ENCODE results near the gene LMAN1L. TPM values are rescaled to one million over a fixed set of nuclear protein-coding genes. Genes with fewer than 3 reads are reported as not detected.

Gene LMAN1L
- total and polyA plus RNA-seq, 4 donors: 0.08 TPM; not detected in 3

DNA sequence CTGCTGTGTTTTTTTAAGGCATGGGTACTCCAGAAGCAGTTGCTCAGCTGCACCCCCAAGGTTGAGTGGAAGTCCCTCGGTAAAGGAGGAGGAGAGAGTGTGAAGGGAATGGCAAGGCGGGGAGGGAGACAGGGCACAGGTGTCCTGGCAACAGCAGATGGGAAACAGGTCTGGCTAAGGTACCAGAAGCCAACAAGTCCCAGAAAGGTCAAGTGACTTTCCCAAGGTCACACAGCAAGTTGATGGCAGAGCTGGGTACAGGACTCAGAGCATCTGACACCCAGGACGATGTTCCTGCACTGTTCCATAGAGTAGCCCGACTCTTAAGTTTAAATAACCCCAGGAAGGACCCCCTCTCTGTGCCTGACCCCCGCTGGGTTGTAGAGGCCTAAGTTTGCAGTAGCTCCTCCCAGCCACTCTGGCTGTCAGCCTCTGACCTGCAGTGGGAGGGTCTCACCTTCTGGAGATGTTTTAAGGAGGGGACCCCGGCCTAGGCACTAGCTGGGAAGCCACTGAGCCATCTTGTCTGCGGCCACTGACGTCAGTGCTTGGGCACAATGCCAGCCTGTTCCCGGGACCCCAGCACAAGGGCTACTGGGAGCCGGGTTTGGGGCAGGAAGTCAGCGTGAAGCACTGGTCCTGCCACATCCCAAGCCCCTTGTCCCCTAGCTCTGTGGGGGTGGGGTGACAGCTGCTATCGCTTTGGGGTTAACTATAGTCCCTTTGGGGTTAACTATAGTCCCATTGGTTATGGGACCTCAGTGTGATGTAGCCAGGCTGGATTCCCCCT is 20.2 kb upstream of the LMAN1L start:
- H3K36me3 ChIP-seq (ENCODE audit: control insufficient read depth in 4 of 4, insufficient read depth in 3 of 4, low read depth in 1 of 4, low read length in 3 of 4): no peaks in the 10 kb centered on the region

More for the DNA sequence above, 20.2 kb upstream of the LMAN1L start:
- DNase-seq (ENCODE audit: low spot score): no peak
- Histone ChIP-seq H3K9ac (ENCODE audit: low read depth in 1 of 2, low read length in 2 of 2) (no peak overlapping the region), H3K27me3 (ENCODE audit: control insufficient read depth in 4 of 4, insufficient read depth in 4 of 4, low read length in 3 of 4) (no peaks in the 10 kb centered on the region), H3K27ac (ENCODE audit: low read depth in 1 of 2, low read length in 2 of 2) (no peak overlapping the region), H3K9me3 (ENCODE audit: control insufficient read depth in 4 of 4, low read length in 3 of 4) (no peaks in the 10 kb centered on the region), H3K4me1 (ENCODE audit: control insufficient read depth in 4 of 4, insufficient read depth in 4 of 4, low read length in 3 of 4) (peaks cover 13 to 80% (median 58%) of the 10 kb centered on the region in 4 donors), H3K4me3 (ENCODE audit: low read depth in 1 of 3, low read length in 3 of 3) (no peak overlapping the region)
- TF ChIP-seq SP1 (IDR thresholded peaks at IDR 0.05) (no peak), RAD21 (IDR thresholded peaks at IDR 0.05) (no peak), EGR1 (IDR thresholded peaks at IDR 0.05; ENCODE audit: low read depth in 2 of 2) (no peak), HNF4G (IDR thresholded peaks at IDR 0.05) (no peak), NR2F2 (IDR thresholded peaks at IDR 0.05) (no peak), YY1 (IDR thresholded peaks at IDR 0.05) (no peak), JUND (IDR thresholded peaks at IDR 0.05) (no peak), HNF4A (conservative IDR thresholded peaks at IDR 0.05) (no peak), TAF1 (conservative IDR thresholded peaks at IDR 0.05) (no peak), GABPA (IDR thresholded peaks at IDR 0.05 in 1 of 2, conservative IDR thresholded peaks at IDR 0.05 in 1 of 2) (no peak), FOXA2 (IDR thresholded peaks at IDR 0.05) (no peak), FOXA1 (IDR thresholded peaks at IDR 0.05) (no peak), RXRA (IDR thresholded peaks at IDR 0.05) (no peak)
- TF ChIP-seq, protein P1, sequence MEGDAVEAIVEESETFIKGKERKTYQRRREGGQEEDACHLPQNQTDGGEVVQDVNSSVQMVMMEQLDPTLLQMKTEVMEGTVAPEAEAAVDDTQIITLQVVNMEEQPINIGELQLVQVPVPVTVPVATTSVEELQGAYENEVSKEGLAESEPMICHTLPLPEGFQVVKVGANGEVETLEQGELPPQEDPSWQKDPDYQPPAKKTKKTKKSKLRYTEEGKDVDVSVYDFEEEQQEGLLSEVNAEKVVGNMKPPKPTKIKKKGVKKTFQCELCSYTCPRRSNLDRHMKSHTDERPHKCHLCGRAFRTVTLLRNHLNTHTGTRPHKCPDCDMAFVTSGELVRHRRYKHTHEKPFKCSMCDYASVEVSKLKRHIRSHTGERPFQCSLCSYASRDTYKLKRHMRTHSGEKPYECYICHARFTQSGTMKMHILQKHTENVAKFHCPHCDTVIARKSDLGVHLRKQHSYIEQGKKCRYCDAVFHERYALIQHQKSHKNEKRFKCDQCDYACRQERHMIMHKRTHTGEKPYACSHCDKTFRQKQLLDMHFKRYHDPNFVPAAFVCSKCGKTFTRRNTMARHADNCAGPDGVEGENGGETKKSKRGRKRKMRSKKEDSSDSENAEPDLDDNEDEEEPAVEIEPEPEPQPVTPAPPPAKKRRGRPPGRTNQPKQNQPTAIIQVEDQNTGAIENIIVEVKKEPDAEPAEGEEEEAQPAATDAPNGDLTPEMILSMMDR (IDR thresholded peaks at IDR 0.05; ENCODE audit: low read depth, low read length, missing input control): no peak
- TF ChIP-seq, protein P2, sequence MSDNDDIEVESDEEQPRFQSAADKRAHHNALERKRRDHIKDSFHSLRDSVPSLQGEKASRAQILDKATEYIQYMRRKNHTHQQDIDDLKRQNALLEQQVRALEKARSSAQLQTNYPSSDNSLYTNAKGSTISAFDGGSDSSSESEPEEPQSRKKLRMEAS (IDR thresholded peaks at IDR 0.05): no peak
- TF ChIP-seq, protein P3, sequence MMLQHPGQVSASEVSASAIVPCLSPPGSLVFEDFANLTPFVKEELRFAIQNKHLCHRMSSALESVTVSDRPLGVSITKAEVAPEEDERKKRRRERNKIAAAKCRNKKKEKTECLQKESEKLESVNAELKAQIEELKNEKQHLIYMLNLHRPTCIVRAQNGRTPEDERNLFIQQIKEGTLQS (IDR thresholded peaks at IDR 0.05): no peak
- TF ChIP-seq, protein P4, sequence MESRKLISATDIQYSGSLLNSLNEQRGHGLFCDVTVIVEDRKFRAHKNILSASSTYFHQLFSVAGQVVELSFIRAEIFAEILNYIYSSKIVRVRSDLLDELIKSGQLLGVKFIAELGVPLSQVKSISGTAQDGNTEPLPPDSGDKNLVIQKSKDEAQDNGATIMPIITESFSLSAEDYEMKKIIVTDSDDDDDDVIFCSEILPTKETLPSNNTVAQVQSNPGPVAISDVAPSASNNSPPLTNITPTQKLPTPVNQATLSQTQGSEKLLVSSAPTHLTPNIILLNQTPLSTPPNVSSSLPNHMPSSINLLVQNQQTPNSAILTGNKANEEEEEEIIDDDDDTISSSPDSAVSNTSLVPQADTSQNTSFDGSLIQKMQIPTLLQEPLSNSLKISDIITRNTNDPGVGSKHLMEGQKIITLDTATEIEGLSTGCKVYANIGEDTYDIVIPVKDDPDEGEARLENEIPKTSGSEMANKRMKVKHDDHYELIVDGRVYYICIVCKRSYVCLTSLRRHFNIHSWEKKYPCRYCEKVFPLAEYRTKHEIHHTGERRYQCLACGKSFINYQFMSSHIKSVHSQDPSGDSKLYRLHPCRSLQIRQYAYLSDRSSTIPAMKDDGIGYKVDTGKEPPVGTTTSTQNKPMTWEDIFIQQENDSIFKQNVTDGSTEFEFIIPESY (IDR thresholded peaks at IDR 0.05): no peak
- TF ChIP-seq, protein P5, sequence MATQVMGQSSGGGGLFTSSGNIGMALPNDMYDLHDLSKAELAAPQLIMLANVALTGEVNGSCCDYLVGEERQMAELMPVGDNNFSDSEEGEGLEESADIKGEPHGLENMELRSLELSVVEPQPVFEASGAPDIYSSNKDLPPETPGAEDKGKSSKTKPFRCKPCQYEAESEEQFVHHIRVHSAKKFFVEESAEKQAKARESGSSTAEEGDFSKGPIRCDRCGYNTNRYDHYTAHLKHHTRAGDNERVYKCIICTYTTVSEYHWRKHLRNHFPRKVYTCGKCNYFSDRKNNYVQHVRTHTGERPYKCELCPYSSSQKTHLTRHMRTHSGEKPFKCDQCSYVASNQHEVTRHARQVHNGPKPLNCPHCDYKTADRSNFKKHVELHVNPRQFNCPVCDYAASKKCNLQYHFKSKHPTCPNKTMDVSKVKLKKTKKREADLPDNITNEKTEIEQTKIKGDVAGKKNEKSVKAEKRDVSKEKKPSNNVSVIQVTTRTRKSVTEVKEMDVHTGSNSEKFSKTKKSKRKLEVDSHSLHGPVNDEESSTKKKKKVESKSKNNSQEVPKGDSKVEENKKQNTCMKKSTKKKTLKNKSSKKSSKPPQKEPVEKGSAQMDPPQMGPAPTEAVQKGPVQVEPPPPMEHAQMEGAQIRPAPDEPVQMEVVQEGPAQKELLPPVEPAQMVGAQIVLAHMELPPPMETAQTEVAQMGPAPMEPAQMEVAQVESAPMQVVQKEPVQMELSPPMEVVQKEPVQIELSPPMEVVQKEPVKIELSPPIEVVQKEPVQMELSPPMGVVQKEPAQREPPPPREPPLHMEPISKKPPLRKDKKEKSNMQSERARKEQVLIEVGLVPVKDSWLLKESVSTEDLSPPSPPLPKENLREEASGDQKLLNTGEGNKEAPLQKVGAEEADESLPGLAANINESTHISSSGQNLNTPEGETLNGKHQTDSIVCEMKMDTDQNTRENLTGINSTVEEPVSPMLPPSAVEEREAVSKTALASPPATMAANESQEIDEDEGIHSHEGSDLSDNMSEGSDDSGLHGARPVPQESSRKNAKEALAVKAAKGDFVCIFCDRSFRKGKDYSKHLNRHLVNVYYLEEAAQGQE (IDR thresholded peaks at IDR 0.05): no peak
- WGBS: 81% methylated on average over 12 of the region's 12 CpGs
